IMR-90 (cell line): ENCODE measurements around the gene NELFE.
"Not testable (repeated sequence)": the region's sequence is repeated elsewhere in the genome, so short reads cannot be mapped to it uniquely, and the experiment has no call there.

Experiments used
- BHLHE40 ChIP-seq: fragments of 150-350 bp; IDR thresholded peaks from 2 replicates; pipeline ENCODE4 v1.6.1; 2016; ENCODE audit warnings: mild to moderate bottlenecking, low read depth, low read length
- CEBPB ChIP-seq: IDR thresholded peaks from 2 replicates; pipeline ENCODE4 v1.6.1; 2012; ENCODE audit warnings: low read depth, low read length, improper control_type of control experiment
- ELK1 ChIP-seq: fragments of 150-350 bp; IDR thresholded peaks from 2 replicates; pipeline ENCODE4 v1.6.1; 2016; ENCODE audit warnings: low read depth, mild to moderate bottlenecking, low read length, moderate library complexity, borderline replicate concordance
- FOS ChIP-seq: fragments of 150-350 bp; IDR thresholded peaks from 2 replicates; pipeline ENCODE4 v1.6.1; 2016; ENCODE audit warnings: low read depth, low read length
- MAFK ChIP-seq: IDR thresholded peaks from 2 replicates; pipeline ENCODE4 v1.6.1; 2012; ENCODE audit warnings: low read depth, low read length, improper control_type of control experiment
- MAZ ChIP-seq: IDR thresholded peaks from 2 replicates; pipeline ENCODE4 v1.6.1; 2012; ENCODE audit warnings: low read depth, mild to moderate bottlenecking, low read length, improper control_type of control experiment, moderate library complexity, borderline replicate concordance
- MXI1 ChIP-seq: IDR thresholded peaks from 2 replicates; pipeline ENCODE4 v1.6.1; 2012; ENCODE audit warnings: low read depth, mild to moderate bottlenecking, low read length, moderate library complexity, borderline replicate concordance
- NFE2L2 ChIP-seq: fragments of 150-350 bp; IDR thresholded peaks from 2 replicates; pipeline ENCODE4 v1.6.1; 2016; ENCODE audit warnings: low read depth, mild to moderate bottlenecking, low read length
- POLR2A ChIP-seq: IDR thresholded peaks from 2 replicates; pipeline ENCODE4 v1.6.1; 2012; ENCODE audit warnings: mild to moderate bottlenecking, low read depth, low read length
- RAD21 ChIP-seq: IDR thresholded peaks from 2 replicates; pipeline ENCODE4 v1.6.1; 2012; ENCODE audit warnings: low read length, improper control_type of control experiment
- RCOR1 ChIP-seq: IDR thresholded peaks from 2 replicates; pipeline ENCODE4 v1.6.1; 2012; ENCODE audit warnings: mild to moderate bottlenecking, low read length, improper control_type of control experiment; ENCODE audit not compliant: insufficient replicate concordance
- SMC3 ChIP-seq: fragments of 150-350 bp; IDR thresholded peaks from 2 replicates; pipeline ENCODE4 v1.6.1; 2016; ENCODE audit warnings: low read depth, mild to moderate bottlenecking, antibody characterized with exemption, low read length, moderate library complexity
- USF2 ChIP-seq: fragments of 150-350 bp; IDR thresholded peaks from 2 replicates; pipeline ENCODE4 v1.6.1; 2017; ENCODE audit warnings: mild to moderate bottlenecking, antibody characterized with exemption, low read length, low read depth
- TF ChIP-seq, protein P1 (sequence below): conservative IDR thresholded peaks from 2 replicates; pipeline ENCODE4 v1.5.1; 2012; ENCODE audit warnings: mild to moderate bottlenecking, low read depth, low read length, improper control_type of control experiment

DNA sequence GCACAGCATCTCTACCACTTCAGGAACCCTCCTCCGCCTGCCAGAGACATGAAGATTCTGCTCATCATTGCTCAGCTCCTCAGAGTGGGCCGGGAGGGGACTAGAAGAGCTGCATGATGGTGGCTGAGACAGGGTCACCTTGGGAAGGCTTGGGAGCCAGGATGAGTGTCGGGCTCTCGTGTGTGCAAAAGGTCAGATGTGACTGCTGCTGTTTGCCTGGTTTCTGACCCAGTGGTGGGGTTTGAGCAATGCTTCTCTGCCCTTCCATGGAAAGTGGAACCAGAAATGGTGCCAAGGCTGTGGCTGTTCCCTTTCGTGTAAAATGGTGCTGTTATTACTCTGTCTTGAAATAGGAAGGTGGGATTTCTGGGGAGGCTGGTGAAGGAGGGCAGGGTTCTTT, 22.2 kb upstream of the NELFE start:
- TF ChIP-seq, protein P1, sequence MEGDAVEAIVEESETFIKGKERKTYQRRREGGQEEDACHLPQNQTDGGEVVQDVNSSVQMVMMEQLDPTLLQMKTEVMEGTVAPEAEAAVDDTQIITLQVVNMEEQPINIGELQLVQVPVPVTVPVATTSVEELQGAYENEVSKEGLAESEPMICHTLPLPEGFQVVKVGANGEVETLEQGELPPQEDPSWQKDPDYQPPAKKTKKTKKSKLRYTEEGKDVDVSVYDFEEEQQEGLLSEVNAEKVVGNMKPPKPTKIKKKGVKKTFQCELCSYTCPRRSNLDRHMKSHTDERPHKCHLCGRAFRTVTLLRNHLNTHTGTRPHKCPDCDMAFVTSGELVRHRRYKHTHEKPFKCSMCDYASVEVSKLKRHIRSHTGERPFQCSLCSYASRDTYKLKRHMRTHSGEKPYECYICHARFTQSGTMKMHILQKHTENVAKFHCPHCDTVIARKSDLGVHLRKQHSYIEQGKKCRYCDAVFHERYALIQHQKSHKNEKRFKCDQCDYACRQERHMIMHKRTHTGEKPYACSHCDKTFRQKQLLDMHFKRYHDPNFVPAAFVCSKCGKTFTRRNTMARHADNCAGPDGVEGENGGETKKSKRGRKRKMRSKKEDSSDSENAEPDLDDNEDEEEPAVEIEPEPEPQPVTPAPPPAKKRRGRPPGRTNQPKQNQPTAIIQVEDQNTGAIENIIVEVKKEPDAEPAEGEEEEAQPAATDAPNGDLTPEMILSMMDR = not testable (repeated sequence)
- not testable (repeated sequence) for TF ChIP-seq SMC3, POLR2A, MXI1, BHLHE40, CEBPB, FOS, RCOR1, ELK1, NFE2L2, USF2, RAD21, MAZ, MAFK
